Esophagus muscularis mucosa (tissue), 4 donors: ENCODE results near the gene RP9. TPM values are rescaled to one million over a fixed set of nuclear protein-coding genes. Genes with fewer than 3 reads are reported as not detected.
A peak's percentile ranks its signal among the peaks of the same experiment; 100 is the strongest.

Experiments
- DNase-seq: peaks from one replicate; pipeline ENCODE4 v3.0.0-alpha.2; 2017; ENCODE audit errors: extremely low spot score
- H3K27ac ChIP-seq, 4 donors: fragments of 200-600 bp; sonication (generic); replicated peaks in 1 of 4; 1 replicate in 3 of 4; 2 replicates in 1 of 4; pipeline ENCODE4 v1.5.1; 2016 to 2019; ENCODE audit warnings: mild to moderate bottlenecking in 1 of 4
- H3K27me3 ChIP-seq, 4 donors: fragments of 200-600 bp; sonication (generic); one replicate each; pipeline versions ENCODE4 v1.5.1 to v1.6.0; 2016 to 2019
- H3K36me3 ChIP-seq, 4 donors: fragments of 200-600 bp; sonication (generic); one replicate each; pipeline ENCODE4 v1.5.1; 2016 to 2019
- H3K4me1 ChIP-seq, 4 donors: fragments of 200-600 bp; sonication (generic); one replicate each; pipeline ENCODE4 v1.5.1; 2016 to 2019
- H3K4me3 ChIP-seq, 4 donors: fragments of 200-600 bp; sonication (generic); 1 replicate in 2 of 4; 2 replicates in 2 of 4; pipeline ENCODE4 v1.5.1; 2016 to 2019; ENCODE audit warnings: mild to moderate bottlenecking in 4 of 4, moderate library complexity in 1 of 4
- H3K9me3 ChIP-seq, 4 donors: fragments of 200-600 bp; sonication (generic); 1 replicate in 3 of 4; 2 replicates in 1 of 4; pipeline ENCODE4 v1.5.1; 2016 to 2019
- CTCF ChIP-seq, 3 experiments: fragments of 200-600 bp in 2 of 3; fragments of 450-650 bp in 1 of 3; sonication (generic) in 2 of 3; IDR thresholded peaks; one replicate each; pipeline ENCODE4 v1.5.1; 2017 to 2019; ENCODE audit warnings: antibody characterized with exemption in 3 of 3, mild to moderate bottlenecking in 2 of 3, moderate library complexity in 1 of 3
- EP300 ChIP-seq: sonication (generic); formaldehyde crosslinking; IDR thresholded peaks from one replicate; pipeline ENCODE4 v1.6.1; 2017; ENCODE audit warnings: antibody characterized with exemption
- POLR2A ChIP-seq: fragments of 450-650 bp; IDR thresholded peaks from one replicate; pipeline ENCODE4 v1.6.1; 2017; ENCODE audit warnings: antibody characterized with exemption, moderate library complexity, mild to moderate bottlenecking, low read depth
- POLR2AphosphoS5 ChIP-seq, 2 donors: sonication (generic); formaldehyde crosslinking; IDR thresholded peaks; one replicate each; pipeline ENCODE4 v1.6.1; 2017; ENCODE audit warnings: antibody characterized with exemption in 2 of 2
- WGBS: methylation state at CpG from one replicate; pipeline ENCODE4 v1.1.5; 2018; 5-methylcytosine and 5-hydroxymethylcytosine counted together
- intact Hi-C: fragments of 100-400 bp; cut with DNase I; formaldehyde crosslinking; loops from one replicate; pipeline ENCODE4 v1.15.1; 2023
- total RNA-seq, 4 donors: library from RNA; depleted of rRNA; stranded (reverse); fragments of >200 nt; gene quantifications; one replicate each; pipeline versions ENCODE4 v1.1.0 to v1.2.1, GENCODE V29; 2016

Gene RP9
- total RNA-seq, 4 donors from 2014 or later, result 7.6 to 11.5 (median 10.1) TPM

- peaks cover 26 to 43% (median 32%) of the 10 kb centered on the region in 4 donors for H3K4me1 ChIP-seq
- no peak for DNase-seq
- no peaks in the 10 kb centered on the region for H3K36me3 ChIP-seq
- 24% methylated on average over 8 of the region's 8 CpGs for WGBS
- intact Hi-C loops, result loop anchor here (5.0 kb wide), 1 partner anchor 104 kb away; the partner anchor contains the start of gene FKBP9
- no peaks in the 10 kb centered on the region for H3K27me3 ChIP-seq
- H3K27ac ChIP-seq, result peak overlapping the region; percentile 92 to 94 (median 93)
- H3K4me3 ChIP-seq, result peak overlapping the region; percentile 82 to 94 (median 84)
- peaks cover 0 to 7% (median 3%) of the 10 kb centered on the region in 4 donors for H3K9me3 ChIP-seq
- TF ChIP-seq POLR2AphosphoS5 (IDR thresholded peaks at IDR 0.05), result no peak
- TF ChIP-seq EP300, result no peak
These were observed 47.8 kb downstream of the RP9 start for GRCh38 chr7:33061282-33061937.

GRCh38 chr7:33059635-33060034 lies 49.6 kb downstream of the RP9 start:
- Histone ChIP-seq H3K4me3 (no peak overlapping the region), H3K9me3 (no peaks in the 10 kb centered on the region), H3K4me1 (peaks cover 26 to 48% (median 32%) of the 10 kb centered on the region in 4 donors), H3K27me3 (no peaks in the 10 kb centered on the region), H3K36me3 (no peaks in the 10 kb centered on the region), H3K27ac (no peak overlapping the region)
- DNase-seq, result no peak
- WGBS, result 95% methylated on average over 4 of the region's 4 CpGs
- TF ChIP-seq EP300 (no peak), CTCF (IDR thresholded peaks at IDR 0.05) (no peak), POLR2AphosphoS5 (IDR thresholded peaks at IDR 0.05) (no peak), POLR2A (no peak)
- intact Hi-C loops, result loop anchor here (5.0 to 10.0 kb wide), 2 partner anchors 102 to 215 kb away; partner anchors contain the start of gene FKBP9

GRCh38 chr7:33055158-33055557 lies 54.0 kb downstream of the RP9 start:
- intact Hi-C loops, result loop anchor here (10.0 kb wide), 1 partner anchor 210 kb away; no protein-coding TSS in a partner anchor
- 95% methylated on average over 5 of the region's 5 CpGs for WGBS
- H3K4me1 ChIP-seq, result peaks cover 12 to 51% (median 32%) of the 10 kb centered on the region in 4 donors

GRCh38 chr7:33054261-33054964 lies 54.8 kb downstream of the RP9 start:
- Histone ChIP-seq H3K9me3 (no peaks in the 10 kb centered on the region), H3K27ac (no peak overlapping the region), H3K36me3 (no peaks in the 10 kb centered on the region), H3K27me3 (no peaks in the 10 kb centered on the region), H3K4me1 (peaks cover 15 to 51% (median 36%) of the 10 kb centered on the region in 4 donors), H3K4me3 (no peak overlapping the region)
- WGBS, result 80% methylated on average over 2 of the region's 2 CpGs
- no peak for DNase-seq
- no peak for TF ChIP-seq POLR2AphosphoS5 (IDR thresholded peaks at IDR 0.05)
- TF ChIP-seq CTCF (IDR thresholded peaks at IDR 0.05), result no peak
- TF ChIP-seq POLR2A, result no peak
- TF ChIP-seq EP300, result no peak
- intact Hi-C loops, result loop anchor here (10.0 kb wide), 1 partner anchor 210 kb away; no protein-coding TSS in a partner anchor

More at GRCh38 chr7:33055158-33055557, 54.0 kb downstream of the RP9 start:
- Histone ChIP-seq H3K9me3 (no peaks in the 10 kb centered on the region), H3K27me3 (no peaks in the 10 kb centered on the region), H3K36me3 (no peaks in the 10 kb centered on the region), H3K4me3 (no peak overlapping the region), H3K27ac (no peak overlapping the region)
- no peak for DNase-seq
- TF ChIP-seq CTCF (IDR thresholded peaks at IDR 0.05) (no peak), EP300 (no peak), POLR2A (no peak), POLR2AphosphoS5 (IDR thresholded peaks at IDR 0.05) (no peak)

- TF ChIP-seq CTCF (IDR thresholded peaks at IDR 0.05), result no peak
- no peak for TF ChIP-seq POLR2AphosphoS5 (IDR thresholded peaks at IDR 0.05)
- TF ChIP-seq POLR2A, result no peak
- TF ChIP-seq EP300, result no peak
- WGBS, result 68% methylated on average over 1 of the region's 1 CpG
- Histone ChIP-seq H3K36me3 (no peaks in the 10 kb centered on the region), H3K27ac (no peak overlapping the region), H3K9me3 (no peaks in the 10 kb centered on the region), H3K4me1 (peaks cover 8 to 50% (median 40%) of the 10 kb centered on the region in 4 donors), H3K4me3 (no peak overlapping the region), H3K27me3 (no peaks in the 10 kb centered on the region)
- DNase-seq, result no peak
- intact Hi-C loops, result loop anchor here (10.0 kb wide), 1 partner anchor 209 kb away; no protein-coding TSS in a partner anchor
These were observed 55.5 kb downstream of the RP9 start for GRCh38 chr7:33053721-33054120.
